ENCODE results near the gene PDLIM5.
A peak's percentile ranks its signal among the peaks of the same experiment; 100 is the strongest.

The PDLIM5 gene

DNA sequence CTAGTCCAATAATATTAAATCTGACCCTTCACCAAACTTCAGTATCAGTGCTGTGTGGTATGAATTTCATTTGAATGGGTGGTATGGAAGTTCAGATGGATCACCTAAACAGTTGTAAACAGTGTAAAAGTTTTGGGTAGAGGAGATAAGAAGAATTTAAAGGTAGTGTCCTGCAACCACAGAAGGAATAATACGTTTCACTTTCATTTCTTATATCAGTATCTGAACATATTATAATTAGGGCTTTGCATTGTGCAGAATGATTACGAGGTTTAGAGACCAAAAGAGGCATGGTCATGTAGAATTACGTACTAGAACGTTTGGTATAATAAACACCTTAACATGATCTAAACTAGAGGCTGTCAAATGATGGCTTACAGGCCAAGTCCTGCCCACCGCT is 116.1 kb downstream of the PDLIM5 start:
- Histone ChIP-seq H2AK5ac (ENCODE audit: low read length) (no peak overlapping the region), H3K4me1 (ENCODE audit: control insufficient read depth, low read depth, low read length) (no peaks in the 10 kb centered on the region), H3K9ac (ENCODE audit: low read length) (no peak overlapping the region), H3K36me3 (ENCODE audit: control insufficient read depth, insufficient read depth, low read length) (no peaks in the 10 kb centered on the region), H2BK5ac (ENCODE audit: low read length) (no peak overlapping the region), H3K4ac (ENCODE audit: low read depth, low read length) (no peak overlapping the region), H3K56ac (ENCODE audit: low read length) (no peak overlapping the region), H3K4me3 (ENCODE audit: low read length) (no peak overlapping the region), H2BK15ac (replicated peaks; ENCODE audit: low read depth) (no peak overlapping the region), H4K5ac (ENCODE audit: low read length) (no peak overlapping the region), H3K18ac (ENCODE audit: low read length) (no peak overlapping the region), H4K8ac (ENCODE audit: low read depth, low read length) (no peak overlapping the region), H3K79me2 (ENCODE audit: control insufficient read depth, insufficient read depth, low read length) (no peaks in the 10 kb centered on the region), H3K4me2 (ENCODE audit: low read length) (no peak overlapping the region), H2BK120ac (ENCODE audit: low read depth, low read length) (no peak overlapping the region), H3K27me3 (ENCODE audit: insufficient read depth, low read length, poor library complexity) (no peaks in the 10 kb centered on the region), H3K27ac (ENCODE audit: low read depth, low read length) (no peak overlapping the region), H3K79me1 (ENCODE audit: low read length) (no peaks in the 10 kb centered on the region), H3K23ac (ENCODE audit: low read length) (no peak overlapping the region)
- no CpG with 5 or more reads among the region's 5 CpGs for WGBS (ENCODE audit: extremely low coverage, insufficient coverage, low lambda C conversion rate)
- DNase-seq = no peak

GRCh38 chr4:94570558-94570957 is 118.8 kb downstream of the PDLIM5 start:
- no peak overlapping the region for H3K18ac ChIP-seq (ENCODE audit: low read length)
- no peak overlapping the region for H3K4me2 ChIP-seq (ENCODE audit: low read length)
- no CpG with 5 or more reads among the region's 1 CpG for WGBS (ENCODE audit: extremely low coverage, insufficient coverage, low lambda C conversion rate)
- no peak overlapping the region for H2AK5ac ChIP-seq (ENCODE audit: low read length)
- no peak overlapping the region for H3K27ac ChIP-seq (ENCODE audit: low read depth, low read length)
- H4K8ac ChIP-seq (ENCODE audit: low read depth, low read length) = no peak overlapping the region
- H3K27me3 ChIP-seq (ENCODE audit: insufficient read depth, low read length, poor library complexity) = no peaks in the 10 kb centered on the region
- H3K9ac ChIP-seq (ENCODE audit: low read length) = no peak overlapping the region
- no peak overlapping the region for H3K23ac ChIP-seq (ENCODE audit: low read length)
- H3K79me2 ChIP-seq (ENCODE audit: control insufficient read depth, insufficient read depth, low read length) = no peaks in the 10 kb centered on the region
- no peak overlapping the region for H3K4ac ChIP-seq (ENCODE audit: low read depth, low read length)
- H3K36me3 ChIP-seq (ENCODE audit: control insufficient read depth, insufficient read depth, low read length) = no peaks in the 10 kb centered on the region
- H3K4me1 ChIP-seq (ENCODE audit: control insufficient read depth, low read depth, low read length) = peaks cover under 1% of the 10 kb centered on the region
- no peak overlapping the region for H4K5ac ChIP-seq (ENCODE audit: low read length)
- H3K56ac ChIP-seq (ENCODE audit: low read length) = no peak overlapping the region
- no peaks in the 10 kb centered on the region for H3K79me1 ChIP-seq (ENCODE audit: low read length)
- no peak overlapping the region for H3K4me3 ChIP-seq (ENCODE audit: low read length)
- H2BK15ac ChIP-seq (replicated peaks; ENCODE audit: low read depth) = no peak overlapping the region
- no peak for DNase-seq
- no peak overlapping the region for H2BK120ac ChIP-seq (ENCODE audit: low read depth, low read length)
- H2BK5ac ChIP-seq (ENCODE audit: low read length) = no peak overlapping the region

DNA sequence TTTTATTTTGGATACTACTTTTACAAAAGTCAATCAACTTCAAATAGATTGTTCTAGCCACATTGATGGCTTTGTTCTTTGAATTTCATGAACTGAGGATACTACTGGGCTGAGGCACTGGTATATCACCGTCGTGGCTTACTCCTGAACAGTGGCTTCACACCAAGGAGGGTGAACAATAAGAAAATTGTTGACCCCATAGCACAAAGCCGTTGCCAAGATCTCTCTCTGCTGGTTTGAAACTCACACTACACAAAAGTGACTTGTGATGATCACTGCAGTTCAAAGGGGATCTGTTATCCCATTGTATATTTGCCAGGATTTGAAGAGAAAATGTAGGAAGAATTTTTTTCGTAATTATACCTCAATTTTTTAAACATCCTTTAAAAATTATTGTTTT is 119.6 kb downstream of the PDLIM5 start:
- Histone ChIP-seq H3K79me2 (ENCODE audit: control insufficient read depth, insufficient read depth, low read length) (no peaks in the 10 kb centered on the region), H2BK15ac (replicated peaks; ENCODE audit: low read depth) (no peak overlapping the region), H3K56ac (ENCODE audit: low read length) (no peak overlapping the region), H3K36me3 (ENCODE audit: control insufficient read depth, insufficient read depth, low read length) (no peaks in the 10 kb centered on the region), H3K4ac (ENCODE audit: low read depth, low read length) (no peak overlapping the region), H2BK5ac (ENCODE audit: low read length) (no peak overlapping the region), H3K27ac (ENCODE audit: low read depth, low read length) (no peak overlapping the region), H2AK5ac (ENCODE audit: low read length) (no peak overlapping the region), H3K18ac (ENCODE audit: low read length) (no peak overlapping the region), H3K27me3 (ENCODE audit: insufficient read depth, low read length, poor library complexity) (no peaks in the 10 kb centered on the region), H3K9ac (ENCODE audit: low read length) (no peak overlapping the region), H3K4me3 (ENCODE audit: low read length) (no peak overlapping the region), H3K23ac (ENCODE audit: low read length) (no peak overlapping the region), H3K79me1 (ENCODE audit: low read length) (no peaks in the 10 kb centered on the region), H2BK120ac (ENCODE audit: low read depth, low read length) (no peak overlapping the region), H3K4me2 (ENCODE audit: low read length) (no peak overlapping the region), H4K5ac (ENCODE audit: low read length) (no peak overlapping the region), H4K8ac (ENCODE audit: low read depth, low read length) (no peak overlapping the region), H3K4me1 (ENCODE audit: control insufficient read depth, low read depth, low read length) (peaks cover 3% of the 10 kb centered on the region)
- no CpG with 5 or more reads among the region's 4 CpGs for WGBS (ENCODE audit: extremely low coverage, insufficient coverage, low lambda C conversion rate)
- DNase-seq = peak; percentile 50

DNA sequence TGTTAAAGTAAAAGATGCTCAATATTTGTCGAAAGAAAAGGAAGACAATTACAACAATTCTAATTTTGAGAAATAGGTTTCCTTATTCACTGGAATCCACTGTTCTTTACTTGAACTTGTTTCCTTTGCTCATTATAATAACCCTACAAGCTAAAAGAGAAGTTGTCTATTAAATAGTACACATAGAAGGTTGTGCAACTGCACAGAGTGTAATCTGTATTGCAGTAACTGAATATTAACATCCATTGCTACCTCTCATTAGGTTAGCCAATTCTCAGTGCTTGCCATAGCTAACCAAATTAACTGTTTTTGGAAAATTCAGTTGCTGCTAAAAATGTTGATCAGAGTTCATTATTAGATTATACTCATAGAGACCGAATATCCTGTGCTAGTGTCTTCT is 120.0 kb downstream of the PDLIM5 start:
- H3K79me1 ChIP-seq (ENCODE audit: low read length) = no peaks in the 10 kb centered on the region
- H2BK5ac ChIP-seq (ENCODE audit: low read length) = no peak overlapping the region
- no peak overlapping the region for H2AK5ac ChIP-seq (ENCODE audit: low read length)
- H4K5ac ChIP-seq (ENCODE audit: low read length) = no peak overlapping the region
- DNase-seq = no peak
- H3K18ac ChIP-seq (ENCODE audit: low read length) = no peak overlapping the region
- H3K27me3 ChIP-seq (ENCODE audit: insufficient read depth, low read length, poor library complexity) = no peaks in the 10 kb centered on the region
- H2BK120ac ChIP-seq (ENCODE audit: low read depth, low read length) = no peak overlapping the region
- H3K56ac ChIP-seq (ENCODE audit: low read length) = no peak overlapping the region
- H4K8ac ChIP-seq (ENCODE audit: low read depth, low read length) = no peak overlapping the region
- no peak overlapping the region for H3K4me2 ChIP-seq (ENCODE audit: low read length)
- H3K27ac ChIP-seq (ENCODE audit: low read depth, low read length) = no peak overlapping the region
- H2BK15ac ChIP-seq (replicated peaks; ENCODE audit: low read depth) = no peak overlapping the region
- no peak overlapping the region for H3K4me3 ChIP-seq (ENCODE audit: low read length)
- no peaks in the 10 kb centered on the region for H3K79me2 ChIP-seq (ENCODE audit: control insufficient read depth, insufficient read depth, low read length)
- peaks cover 3% of the 10 kb centered on the region for H3K4me1 ChIP-seq (ENCODE audit: control insufficient read depth, low read depth, low read length)
- H3K36me3 ChIP-seq (ENCODE audit: control insufficient read depth, insufficient read depth, low read length) = no peaks in the 10 kb centered on the region
- no CpG with 5 or more reads among the region's 2 CpGs for WGBS (ENCODE audit: extremely low coverage, insufficient coverage, low lambda C conversion rate)
- no peak overlapping the region for H3K23ac ChIP-seq (ENCODE audit: low read length)
- no peak overlapping the region for H3K4ac ChIP-seq (ENCODE audit: low read depth, low read length)
- no peak overlapping the region for H3K9ac ChIP-seq (ENCODE audit: low read length)

- Histone ChIP-seq H3K4me3 (ENCODE audit: low read length) (no peak overlapping the region), H4K5ac (ENCODE audit: low read length) (no peak overlapping the region), H3K36me3 (ENCODE audit: control insufficient read depth, insufficient read depth, low read length) (no peaks in the 10 kb centered on the region), H3K79me1 (ENCODE audit: low read length) (no peaks in the 10 kb centered on the region), H3K56ac (ENCODE audit: low read length) (no peak overlapping the region), H3K4me1 (ENCODE audit: control insufficient read depth, low read depth, low read length) (peaks cover 3% of the 10 kb centered on the region), H3K79me2 (ENCODE audit: control insufficient read depth, insufficient read depth, low read length) (no peaks in the 10 kb centered on the region), H3K9ac (ENCODE audit: low read length) (no peak overlapping the region), H3K4ac (ENCODE audit: low read depth, low read length) (no peak overlapping the region), H3K18ac (ENCODE audit: low read length) (no peak overlapping the region), H3K4me2 (ENCODE audit: low read length) (no peak overlapping the region), H3K23ac (ENCODE audit: low read length) (no peak overlapping the region), H2BK15ac (replicated peaks; ENCODE audit: low read depth) (no peak overlapping the region), H3K27me3 (ENCODE audit: insufficient read depth, low read length, poor library complexity) (no peaks in the 10 kb centered on the region), H2AK5ac (ENCODE audit: low read length) (no peak overlapping the region), H2BK120ac (ENCODE audit: low read depth, low read length) (no peak overlapping the region), H2BK5ac (ENCODE audit: low read length) (no peak overlapping the region), H3K27ac (ENCODE audit: low read depth, low read length) (no peak overlapping the region), H4K8ac (ENCODE audit: low read depth, low read length) (no peak overlapping the region)
- WGBS (ENCODE audit: extremely low coverage, insufficient coverage, low lambda C conversion rate) = no CpG with 5 or more reads among the region's 9 CpGs
- no peak for DNase-seq
Observed at GRCh38 chr4:94574050-94574449, 122.3 kb downstream of the PDLIM5 start.

- H3K79me2 ChIP-seq (ENCODE audit: control insufficient read depth, insufficient read depth, low read length) = no peaks in the 10 kb centered on the region
- DNase-seq = no peak
- H2BK120ac ChIP-seq (ENCODE audit: low read depth, low read length) = no peak overlapping the region
- H3K18ac ChIP-seq (ENCODE audit: low read length) = no peak overlapping the region
- H3K27me3 ChIP-seq (ENCODE audit: insufficient read depth, low read length, poor library complexity) = no peaks in the 10 kb centered on the region
- H2BK15ac ChIP-seq (replicated peaks; ENCODE audit: low read depth) = no peak overlapping the region
- no peaks in the 10 kb centered on the region for H3K79me1 ChIP-seq (ENCODE audit: low read length)
- H2AK5ac ChIP-seq (ENCODE audit: low read length) = no peak overlapping the region
- H3K4me2 ChIP-seq (ENCODE audit: low read length) = no peak overlapping the region
- H3K4ac ChIP-seq (ENCODE audit: low read depth, low read length) = no peak overlapping the region
- no CpG with 5 or more reads among the region's 3 CpGs for WGBS (ENCODE audit: extremely low coverage, insufficient coverage, low lambda C conversion rate)
- H3K4me3 ChIP-seq (ENCODE audit: low read length) = no peak overlapping the region
- no peak overlapping the region for H3K23ac ChIP-seq (ENCODE audit: low read length)
- peaks cover 3% of the 10 kb centered on the region for H3K4me1 ChIP-seq (ENCODE audit: control insufficient read depth, low read depth, low read length)
- H3K56ac ChIP-seq (ENCODE audit: low read length) = no peak overlapping the region
- H4K5ac ChIP-seq (ENCODE audit: low read length) = no peak overlapping the region
- no peaks in the 10 kb centered on the region for H3K36me3 ChIP-seq (ENCODE audit: control insufficient read depth, insufficient read depth, low read length)
- no peak overlapping the region for H2BK5ac ChIP-seq (ENCODE audit: low read length)
- H4K8ac ChIP-seq (ENCODE audit: low read depth, low read length) = no peak overlapping the region
- no peak overlapping the region for H3K9ac ChIP-seq (ENCODE audit: low read length)
- H3K27ac ChIP-seq (ENCODE audit: low read depth, low read length) = no peak overlapping the region
Observed at GRCh38 chr4:94574616-94575015, 122.9 kb downstream of the PDLIM5 start.
